ENCODE results near the gene F2RL2. TPM values are rescaled to one million over a fixed set of nuclear protein-coding genes. Genes with fewer than 3 reads are reported as not detected.

F2RL2 gene
- total and polyA plus RNA-seq, 3 donors from 2014 or later: 0.20 TPM; not detected in 2

GRCh38 chr5:76602094-76602726 lies 21.0 kb downstream of the F2RL2 start:
- intact Hi-C loops (cut with DNase I; ENCODE audit: low total_unique reads): loop anchor here (10.0 kb wide), 1 partner anchor 173 kb away; no protein-coding TSS in a partner anchor
- no peaks in the 10 kb centered on the region for H3K27me3 ChIP-seq
- peak in 1 of 3 experiments; percentile 16 for TF ChIP-seq CTCF (IDR thresholded peaks at IDR 0.05)
- TF ChIP-seq POLR2A (IDR thresholded peaks at IDR 0.05): no peak
- DNase-seq: no peak
- WGBS, 2 donors: 68 to 79% methylated on average over 2 of the region's 2 CpGs
- no peaks in the 10 kb centered on the region for H3K36me3 ChIP-seq (ENCODE audit: low read depth, missing control alignments)
- no peaks in the 10 kb centered on the region for H3K9me3 ChIP-seq
- no peak overlapping the region for H3K27ac ChIP-seq
- no peaks in the 10 kb centered on the region for H3K4me1 ChIP-seq
- no peak overlapping the region for H3K4me3 ChIP-seq

- Histone ChIP-seq H3K4me1 (no peaks in the 10 kb centered on the region), H3K36me3 (ENCODE audit: low read depth, missing control alignments) (no peaks in the 10 kb centered on the region), H3K4me3 (no peak overlapping the region), H3K27me3 (no peaks in the 10 kb centered on the region), H3K9me3 (no peaks in the 10 kb centered on the region), H3K27ac (no peak overlapping the region)
- intact Hi-C loops (cut with DNase I; ENCODE audit: low total_unique reads): loop anchor here (10.0 kb wide), 1 partner anchor 173 kb away; no protein-coding TSS in a partner anchor
- WGBS, 2 donors: 37 to 52% methylated on average over 3 of the region's 3 CpGs
- DNase-seq: peak; percentile 28
- TF ChIP-seq CTCF (IDR thresholded peaks at IDR 0.05) (peak; percentile 68 to 78 (median 75)), POLR2A (IDR thresholded peaks at IDR 0.05) (no peak)
These were observed 21.7 kb downstream of the F2RL2 start for GRCh38 chr5:76601470-76601869.

DNA sequence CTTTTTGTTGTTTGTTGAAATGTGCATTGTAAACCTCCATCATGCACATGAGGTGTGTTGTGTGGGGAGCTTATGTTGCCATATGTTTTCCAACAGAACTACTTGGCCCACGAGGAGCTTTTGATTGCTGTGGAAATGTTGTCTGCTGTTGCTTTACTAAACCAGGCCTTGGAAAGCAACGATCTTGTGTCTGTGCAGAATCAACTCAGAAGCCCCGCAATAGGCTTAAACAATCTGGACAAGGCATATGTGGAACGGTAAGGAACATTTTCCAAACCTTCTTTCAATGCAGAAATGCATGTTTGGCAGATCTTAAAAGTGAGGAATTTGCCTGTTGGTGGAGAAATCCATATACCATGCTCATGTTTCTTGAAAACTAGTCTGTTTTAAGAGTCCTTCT lies 22.5 kb downstream of the F2RL2 start:
- TF ChIP-seq POLR2A (IDR thresholded peaks at IDR 0.05) (no peak), CTCF (IDR thresholded peaks at IDR 0.05) (no peak)
- no peak for DNase-seq
- H3K9me3 ChIP-seq: no peaks in the 10 kb centered on the region
- H3K36me3 ChIP-seq (ENCODE audit: low read depth, missing control alignments): no peaks in the 10 kb centered on the region
- no peaks in the 10 kb centered on the region for H3K4me1 ChIP-seq
- no peak overlapping the region for H3K4me3 ChIP-seq
- intact Hi-C loops (cut with DNase I; ENCODE audit: low total_unique reads): loop anchor here (10.0 kb wide), 1 partner anchor 174 kb away; no protein-coding TSS in a partner anchor
- 68 to 85% methylated on average over 4 of the region's 4 CpGs for WGBS, 2 donors
- H3K27me3 ChIP-seq: no peaks in the 10 kb centered on the region
- H3K27ac ChIP-seq: no peak overlapping the region

GRCh38 chr5:76598531-76598930 lies 24.7 kb downstream of the F2RL2 start:
- Histone ChIP-seq H3K27me3 (no peaks in the 10 kb centered on the region), H3K36me3 (ENCODE audit: low read depth, missing control alignments) (no peaks in the 10 kb centered on the region), H3K9me3 (no peaks in the 10 kb centered on the region), H3K4me1 (no peaks in the 10 kb centered on the region), H3K4me3 (no peak overlapping the region), H3K27ac (no peak overlapping the region)
- intact Hi-C loops (cut with DNase I; ENCODE audit: low total_unique reads): no loop called here
- TF ChIP-seq POLR2A (IDR thresholded peaks at IDR 0.05) (no peak), CTCF (IDR thresholded peaks at IDR 0.05) (no peak)
- 88% methylated on average over 2 of the region's 2 CpGs for WGBS, 2 donors
- no peak for DNase-seq

Data from testis (tissue), 3 donors.